Gastroesophageal sphincter (tissue), 4 donors: Measurements from ENCODE around the gene CYS1. TPM values are rescaled to one million over a fixed set of nuclear protein-coding genes. Genes with fewer than 3 reads are reported as not detected.
A peak's percentile ranks its signal among the peaks of the same experiment; 100 is the strongest.

Experiments used
- ATAC-seq: fragments of 150-250 bp; one replicate; pipeline ENCODE4 v1.9.1; 2016; ENCODE audit warnings: mild to moderate bottlenecking, moderate library complexity
- H3K27ac ChIP-seq, 4 donors: fragments of 200-600 bp; sonication (generic) in 3 of 4; 1 replicate in 3 of 4; 2 replicates in 1 of 4; pipeline ENCODE4 v1.5.1; 2016 to 2019
- H3K27me3 ChIP-seq: fragments of 200-600 bp; sonication (generic); one replicate; pipeline ENCODE4 v1.5.1; 2019
- H3K36me3 ChIP-seq, 2 donors: fragments of 200-600 bp; sonication (generic); one replicate each; pipeline ENCODE4 v1.5.1; 2019; ENCODE audit warnings: control low read depth in 1 of 2
- H3K4me1 ChIP-seq, 3 donors: fragments of 200-600 bp; sonication (generic); 1 replicate in 2 of 3; 2 replicates in 1 of 3; pipeline ENCODE4 v1.5.1; 2016 to 2019; ENCODE audit warnings: control low read depth in 2 of 3
- H3K4me3 ChIP-seq, 2 donors: fragments of 200-600 bp; sonication (generic); one replicate each; pipeline ENCODE4 v1.5.1; 2019; ENCODE audit warnings: mild to moderate bottlenecking in 1 of 2, moderate library complexity in 1 of 2
- H3K9me3 ChIP-seq, 3 donors: fragments of 200-600 bp; sonication (generic); one replicate each; pipeline ENCODE4 v1.5.1; 2017 to 2019; ENCODE audit warnings: control low read depth in 2 of 3
- EP300 ChIP-seq: sonication (generic); formaldehyde crosslinking; IDR thresholded peaks from one replicate; pipeline ENCODE4 v1.6.1; 2017; ENCODE audit warnings: antibody characterized with exemption, mild to moderate bottlenecking
- POLR2A ChIP-seq, 2 donors: fragments of 450-650 bp; IDR thresholded peaks; one replicate each; pipeline ENCODE4 v1.6.1; 2017; ENCODE audit warnings: antibody characterized with exemption in 2 of 2, mild to moderate bottlenecking in 2 of 2, moderate library complexity in 1 of 2
- POLR2AphosphoS5 ChIP-seq: sonication (generic); formaldehyde crosslinking; IDR thresholded peaks from one replicate; pipeline ENCODE4 v1.6.1; 2017; ENCODE audit warnings: antibody characterized with exemption
- WGBS, 2 donors: methylation state at CpG; one replicate each; pipeline ENCODE4 v1.1.5; 2018; ENCODE audit warnings: low coverage in 1 of 2; 5-methylcytosine and 5-hydroxymethylcytosine counted together
- total RNA-seq, 4 donors: library from RNA; depleted of rRNA; stranded (reverse); fragments of >200 nt; gene quantifications; one replicate each; pipeline ENCODE4 v1.1.0, GENCODE V29; 2016
- TF ChIP-seq, protein P1 (sequence below), 4 experiments: fragments of 200-600 bp in 2 of 4; fragments of 450-650 bp in 2 of 4; sonication (generic) in 1 of 4; IDR thresholded peaks; one replicate each; pipeline ENCODE4 v1.5.1; 2017 to 2019; ENCODE audit warnings: antibody characterized with exemption in 4 of 4, mild to moderate bottlenecking in 2 of 4, moderate library complexity in 2 of 4

CYS1 gene
- total RNA-seq, 4 donors from 2014 or later, result 8.6 to 50.7 (median 32.6) TPM

DNA sequence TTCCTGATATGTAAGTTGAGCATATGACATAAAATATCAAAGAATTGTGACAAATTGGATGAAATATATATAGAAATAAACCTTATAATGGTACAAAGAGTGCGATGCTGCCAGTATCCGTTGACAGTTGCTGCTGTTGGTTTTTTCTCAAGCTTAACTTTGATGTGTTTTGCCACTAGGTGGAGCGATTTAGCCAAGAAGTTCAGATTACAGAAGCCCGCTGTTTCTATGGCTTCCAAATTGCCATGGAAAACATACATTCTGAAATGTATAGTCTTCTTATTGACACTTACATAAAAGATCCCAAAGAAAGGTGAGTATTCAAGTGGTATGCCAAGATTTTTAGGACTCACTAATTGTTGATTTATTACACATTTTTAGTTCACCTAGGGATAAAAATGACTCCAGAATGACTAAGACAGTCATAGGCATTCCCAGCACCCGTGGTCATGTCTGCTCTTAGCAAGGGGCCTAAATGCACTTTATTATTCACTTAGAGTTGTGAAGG is 44.4 kb upstream of the CYS1 start:
- TF ChIP-seq EP300, result no peak
- TF ChIP-seq, protein P1, sequence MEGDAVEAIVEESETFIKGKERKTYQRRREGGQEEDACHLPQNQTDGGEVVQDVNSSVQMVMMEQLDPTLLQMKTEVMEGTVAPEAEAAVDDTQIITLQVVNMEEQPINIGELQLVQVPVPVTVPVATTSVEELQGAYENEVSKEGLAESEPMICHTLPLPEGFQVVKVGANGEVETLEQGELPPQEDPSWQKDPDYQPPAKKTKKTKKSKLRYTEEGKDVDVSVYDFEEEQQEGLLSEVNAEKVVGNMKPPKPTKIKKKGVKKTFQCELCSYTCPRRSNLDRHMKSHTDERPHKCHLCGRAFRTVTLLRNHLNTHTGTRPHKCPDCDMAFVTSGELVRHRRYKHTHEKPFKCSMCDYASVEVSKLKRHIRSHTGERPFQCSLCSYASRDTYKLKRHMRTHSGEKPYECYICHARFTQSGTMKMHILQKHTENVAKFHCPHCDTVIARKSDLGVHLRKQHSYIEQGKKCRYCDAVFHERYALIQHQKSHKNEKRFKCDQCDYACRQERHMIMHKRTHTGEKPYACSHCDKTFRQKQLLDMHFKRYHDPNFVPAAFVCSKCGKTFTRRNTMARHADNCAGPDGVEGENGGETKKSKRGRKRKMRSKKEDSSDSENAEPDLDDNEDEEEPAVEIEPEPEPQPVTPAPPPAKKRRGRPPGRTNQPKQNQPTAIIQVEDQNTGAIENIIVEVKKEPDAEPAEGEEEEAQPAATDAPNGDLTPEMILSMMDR (IDR thresholded peaks at IDR 0.05), result peak; percentile 9 to 73 (median 70)
- Histone ChIP-seq H3K27me3 (peaks cover 31% of the 10 kb centered on the region), H3K4me1 (peaks cover 0 to 47% (median 14%) of the 10 kb centered on the region in 3 donors), H3K4me3 (no peak overlapping the region), H3K9me3 (no peaks in the 10 kb centered on the region), H3K36me3 (no peaks in the 10 kb centered on the region), H3K27ac (no peak overlapping the region)
- WGBS, 2 donors, result 7 to 9% methylated on average over 5 of the region's 5 CpGs
- ATAC-seq, result no peak

DNA sequence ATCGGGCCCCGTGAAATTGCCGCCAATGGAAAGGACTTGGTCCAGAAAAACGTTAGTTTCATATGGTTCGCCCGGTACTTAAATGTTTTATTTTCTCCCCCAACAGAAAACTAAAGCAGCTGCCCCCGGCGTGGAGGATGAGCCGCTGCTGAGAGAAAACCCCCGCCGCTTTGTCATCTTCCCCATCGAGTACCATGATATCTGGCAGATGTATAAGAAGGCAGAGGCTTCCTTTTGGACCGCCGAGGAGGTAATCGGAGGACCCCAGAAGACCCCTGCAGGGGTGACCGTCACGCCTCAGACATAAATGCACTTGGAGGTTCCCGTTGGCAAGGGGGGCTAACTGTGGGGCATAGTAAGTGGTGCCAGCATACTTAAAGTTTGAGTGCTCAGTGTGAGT is 43.1 kb upstream of the CYS1 start:
- H3K36me3 ChIP-seq, result no peaks in the 10 kb centered on the region
- peak overlapping the region in 1 of 2 donors; percentile 64 for H3K4me3 ChIP-seq
- 3 to 7% methylated on average over 10 to 16 of the region's 18 CpGs for WGBS, 2 donors
- no peak for ATAC-seq
- peaks cover 0 to 47% (median 14%) of the 10 kb centered on the region in 3 donors for H3K4me1 ChIP-seq
- H3K27me3 ChIP-seq, result peaks cover 31% of the 10 kb centered on the region
- TF ChIP-seq POLR2AphosphoS5 (no peak), POLR2A (IDR thresholded peaks at IDR 0.05) (no peak), EP300 (no peak)
- TF ChIP-seq, protein P1 (IDR thresholded peaks at IDR 0.05), result no peak
- no peak overlapping the region for H3K27ac ChIP-seq
- no peaks in the 10 kb centered on the region for H3K9me3 ChIP-seq

DNA sequence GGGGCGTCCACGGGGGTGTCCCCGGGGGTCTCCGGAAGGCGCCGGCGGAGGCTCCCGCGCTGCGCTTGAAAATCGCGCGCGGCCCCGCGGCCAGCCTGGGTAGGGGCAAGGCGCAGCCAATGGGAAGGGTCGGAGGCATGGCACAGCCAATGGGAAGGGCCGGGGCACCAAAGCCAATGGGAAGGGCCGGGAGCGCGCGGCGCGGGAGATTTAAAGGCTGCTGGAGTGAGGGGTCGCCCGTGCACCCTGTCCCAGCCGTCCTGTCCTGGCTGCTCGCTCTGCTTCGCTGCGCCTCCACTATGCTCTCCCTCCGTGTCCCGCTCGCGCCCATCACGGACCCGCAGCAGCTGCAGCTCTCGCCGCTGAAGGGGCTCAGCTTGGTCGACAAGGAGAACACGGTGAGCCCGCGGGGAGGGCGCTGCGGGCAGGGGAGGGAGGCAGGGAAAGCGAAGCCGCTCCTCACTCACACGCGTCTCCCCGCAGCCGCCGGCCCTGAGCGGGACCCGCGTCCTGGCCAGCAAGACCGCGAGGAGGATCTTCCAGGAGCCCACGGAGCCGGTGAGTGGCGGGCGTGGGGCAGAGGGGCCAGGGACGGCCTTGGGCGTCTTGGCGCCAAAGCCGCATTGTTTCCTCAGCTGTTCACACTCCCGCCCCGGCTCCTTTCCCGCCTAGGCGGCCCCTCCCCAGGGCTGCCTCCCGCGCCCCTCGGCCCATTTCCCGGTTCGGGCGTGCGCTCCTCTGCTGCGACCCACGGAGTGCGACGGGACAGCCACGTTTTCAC is 42.5 kb upstream of the CYS1 start, which contains the start of gene RRM2:
TSS of gene RRM2 (plus strand) at position 240 of the 781 bp plus-strand sequence. CDS start at position 300, 60 bp downstream.
- Histone ChIP-seq H3K4me3 (peak within 1 kb of the TSS; percentile 23 to 64), H3K27ac (peak within 1 kb of the TSS in 1 of 4 donors; percentile 12), H3K27me3 (peaks cover 31% of the 10 kb centered on the region), H3K9me3 (no peaks in the 10 kb centered on the region), H3K4me1 (peaks cover 0 to 47% (median 14%) of the 10 kb centered on the region in 3 donors), H3K36me3 (no peaks in the 10 kb centered on the region)
- ATAC-seq, result peak; percentile 89
- no peak for TF ChIP-seq EP300
- 0 to 3% methylated on average over 4 to 8 of the region's 81 CpGs for WGBS, 2 donors

DNA sequence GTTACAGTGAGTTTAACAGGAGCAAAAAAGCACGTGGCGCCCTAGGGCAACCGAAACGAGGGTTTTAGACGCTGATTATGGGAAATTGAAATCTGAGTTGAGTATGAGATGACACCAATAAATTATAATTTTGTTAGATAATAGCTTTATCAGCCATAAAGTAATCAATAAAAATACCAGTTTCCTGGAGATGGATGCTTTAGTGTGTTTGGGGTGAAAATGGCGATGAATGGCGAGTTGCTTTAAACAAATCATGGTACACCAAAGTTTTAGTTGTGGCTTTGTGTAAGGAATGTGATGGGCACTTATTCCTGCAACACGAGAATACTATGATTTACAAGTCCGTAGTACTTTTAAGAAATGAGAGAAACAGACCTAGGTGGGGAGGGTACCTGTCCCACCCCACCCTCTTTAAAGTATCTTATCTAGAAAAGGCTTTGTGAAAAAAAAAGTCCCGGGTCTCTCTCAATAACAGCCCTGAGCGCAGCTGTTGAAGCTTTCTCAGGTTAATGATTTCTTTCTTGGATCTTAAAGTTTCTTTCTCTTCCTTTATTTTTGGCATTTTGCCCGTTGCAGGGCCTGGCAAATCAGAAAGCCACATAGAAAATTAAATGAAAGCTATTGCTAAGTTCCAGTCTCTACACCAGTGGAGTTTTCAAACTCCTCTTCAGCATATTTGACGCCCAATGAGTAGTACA is 40.8 kb upstream of the CYS1 start:
- Histone ChIP-seq H3K27ac (peak overlapping the region in 3 of 4 donors; percentile 77 to 82 (median 79)), H3K4me1 (peaks cover 0 to 47% (median 14%) of the 10 kb centered on the region in 3 donors), H3K36me3 (no peaks in the 10 kb centered on the region), H3K9me3 (no peaks in the 10 kb centered on the region), H3K4me3 (peak overlapping the region; percentile 47 to 63), H3K27me3 (peaks cover 31% of the 10 kb centered on the region)
- 34 to 40% methylated on average over 6 to 13 of the region's 13 CpGs for WGBS, 2 donors
- TF ChIP-seq POLR2AphosphoS5 (no peak), POLR2A (IDR thresholded peaks at IDR 0.05) (no peak), EP300 (no peak)
- TF ChIP-seq, protein P1 (IDR thresholded peaks at IDR 0.05), result no peak
- ATAC-seq, result no peak

DNA sequence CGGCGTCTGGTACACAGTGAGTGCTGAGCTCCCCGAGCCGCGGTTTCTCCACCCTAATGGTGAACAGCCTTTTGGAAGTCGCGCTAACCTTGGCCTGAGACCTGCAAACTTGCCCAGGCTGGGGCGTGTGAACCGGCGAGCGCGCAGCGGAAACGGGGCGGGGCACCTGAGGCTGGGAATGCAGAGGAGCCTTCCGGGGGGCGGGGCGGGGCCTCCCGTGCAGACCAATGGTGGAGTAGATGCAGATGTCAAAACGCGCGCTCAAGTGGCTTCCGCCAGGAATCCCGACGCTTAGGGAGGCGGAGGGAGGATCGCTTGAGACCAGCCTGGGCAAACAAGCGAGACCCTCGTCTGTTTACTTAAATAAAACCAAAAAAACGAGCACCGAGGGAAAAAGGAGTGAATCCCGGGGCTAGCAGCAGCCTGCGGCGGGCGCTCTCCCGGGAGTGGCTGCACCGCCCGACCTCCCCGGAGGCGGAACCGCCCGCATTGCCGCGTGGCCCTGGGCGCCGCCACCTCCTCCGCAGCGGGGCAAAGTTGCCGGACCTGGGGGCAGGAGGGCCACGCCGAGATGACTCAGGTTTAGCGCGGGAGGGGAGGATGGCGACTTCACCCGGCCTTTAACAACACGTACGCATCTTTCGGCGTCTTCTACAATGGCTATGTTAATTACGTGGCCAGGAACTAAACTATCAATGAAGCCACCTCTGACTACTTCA is 40.1 kb upstream of the CYS1 start:
- Histone ChIP-seq H3K9me3 (no peaks in the 10 kb centered on the region), H3K27ac (peak overlapping the region in 3 of 4 donors; percentile 77 to 82 (median 79)), H3K4me1 (peaks cover 0 to 47% (median 14%) of the 10 kb centered on the region in 3 donors), H3K4me3 (peak overlapping the region; percentile 47 to 63), H3K36me3 (no peaks in the 10 kb centered on the region), H3K27me3 (peaks cover 29% of the 10 kb centered on the region)
- ATAC-seq, result peak; percentile 94
- TF ChIP-seq EP300, result no peak
- TF ChIP-seq POLR2A (IDR thresholded peaks at IDR 0.05), result no peak
- TF ChIP-seq, protein P1 (IDR thresholded peaks at IDR 0.05), result peak in 2 of 4 experiments; percentile 13 to 37
- WGBS, 2 donors, result 0 to 5% methylated on average over 4 to 7 of the region's 60 CpGs
